Nephron progenitor cell (in vitro differentiated cells): ENCODE measurements around the gene TMEM223.
A peak's percentile ranks its signal among the peaks of the same experiment; 100 is the strongest.

Source experiments
- DNase-seq: peaks from one replicate; pipeline ENCODE4 v3.0.0; 2021
- H3K27ac Mint-ChIP-seq: 2 replicates; pipeline ENCODE4 v1.8.0; 2021; ENCODE audit warnings: mild to moderate bottlenecking, moderate library complexity, mixed read lengths
- H3K27me3 Mint-ChIP-seq: 2 replicates; pipeline ENCODE4 v1.8.0; 2021; ENCODE audit warnings: mild to moderate bottlenecking, low read depth, mixed read lengths; ENCODE audit not compliant: poor library complexity
- H3K36me3 Mint-ChIP-seq: 2 replicates; pipeline ENCODE4 v1.8.0; 2021; ENCODE audit warnings: low read depth, mixed read lengths
- H3K4me1 Mint-ChIP-seq: 2 replicates; pipeline ENCODE4 v1.8.0; 2021; ENCODE audit warnings: mixed read lengths
- H3K4me3 Mint-ChIP-seq: 2 replicates; pipeline ENCODE4 v1.8.0; 2021; ENCODE audit warnings: mild to moderate bottlenecking, moderate library complexity, mixed read lengths
- H3K9me3 Mint-ChIP-seq: 2 replicates; pipeline ENCODE4 v1.8.0; 2021; ENCODE audit warnings: mild to moderate bottlenecking, moderate library complexity, mixed read lengths
- TF ChIP-seq, protein P1 (sequence below): fragments of 200-600 bp; sonication (generic); IDR thresholded peaks from 2 replicates; pipeline ENCODE4 v1.5.0; 2021; ENCODE audit warnings: antibody characterized with exemption

Gene TMEM223

DNA sequence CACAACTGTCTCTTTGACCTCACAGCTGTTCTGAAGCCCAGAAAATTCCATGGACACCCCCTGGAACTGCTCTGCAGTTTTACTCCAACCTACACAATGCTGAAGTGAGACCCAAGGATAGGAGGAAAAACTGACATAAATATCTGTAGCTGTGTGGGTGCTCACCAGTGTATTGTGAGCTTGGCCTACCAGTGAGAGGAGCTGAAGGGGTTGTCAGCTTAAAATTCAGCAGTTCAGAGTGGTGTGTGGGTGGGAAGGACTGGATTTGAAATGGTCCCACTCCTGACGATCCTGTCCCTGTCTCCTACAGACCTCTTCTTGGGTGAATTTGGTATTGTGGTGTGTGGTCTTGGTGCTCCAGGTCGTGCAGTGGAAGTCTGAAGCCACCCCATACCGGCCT, 2.2 kb downstream of the TMEM223 start:
- TF ChIP-seq, protein P1, sequence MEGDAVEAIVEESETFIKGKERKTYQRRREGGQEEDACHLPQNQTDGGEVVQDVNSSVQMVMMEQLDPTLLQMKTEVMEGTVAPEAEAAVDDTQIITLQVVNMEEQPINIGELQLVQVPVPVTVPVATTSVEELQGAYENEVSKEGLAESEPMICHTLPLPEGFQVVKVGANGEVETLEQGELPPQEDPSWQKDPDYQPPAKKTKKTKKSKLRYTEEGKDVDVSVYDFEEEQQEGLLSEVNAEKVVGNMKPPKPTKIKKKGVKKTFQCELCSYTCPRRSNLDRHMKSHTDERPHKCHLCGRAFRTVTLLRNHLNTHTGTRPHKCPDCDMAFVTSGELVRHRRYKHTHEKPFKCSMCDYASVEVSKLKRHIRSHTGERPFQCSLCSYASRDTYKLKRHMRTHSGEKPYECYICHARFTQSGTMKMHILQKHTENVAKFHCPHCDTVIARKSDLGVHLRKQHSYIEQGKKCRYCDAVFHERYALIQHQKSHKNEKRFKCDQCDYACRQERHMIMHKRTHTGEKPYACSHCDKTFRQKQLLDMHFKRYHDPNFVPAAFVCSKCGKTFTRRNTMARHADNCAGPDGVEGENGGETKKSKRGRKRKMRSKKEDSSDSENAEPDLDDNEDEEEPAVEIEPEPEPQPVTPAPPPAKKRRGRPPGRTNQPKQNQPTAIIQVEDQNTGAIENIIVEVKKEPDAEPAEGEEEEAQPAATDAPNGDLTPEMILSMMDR = no peak
- Mint-ChIP-seq H3K4me1 (peaks cover 48% of the 10 kb centered on the region), H3K4me3 (peak overlapping the region; percentile 92), H3K9me3 (no peaks in the 10 kb centered on the region), H3K27me3 (no peaks in the 10 kb centered on the region), H3K36me3 (peaks cover 46% of the 10 kb centered on the region), H3K27ac (peak overlapping the region; percentile 92)
- DNase-seq = no peak

DNA sequence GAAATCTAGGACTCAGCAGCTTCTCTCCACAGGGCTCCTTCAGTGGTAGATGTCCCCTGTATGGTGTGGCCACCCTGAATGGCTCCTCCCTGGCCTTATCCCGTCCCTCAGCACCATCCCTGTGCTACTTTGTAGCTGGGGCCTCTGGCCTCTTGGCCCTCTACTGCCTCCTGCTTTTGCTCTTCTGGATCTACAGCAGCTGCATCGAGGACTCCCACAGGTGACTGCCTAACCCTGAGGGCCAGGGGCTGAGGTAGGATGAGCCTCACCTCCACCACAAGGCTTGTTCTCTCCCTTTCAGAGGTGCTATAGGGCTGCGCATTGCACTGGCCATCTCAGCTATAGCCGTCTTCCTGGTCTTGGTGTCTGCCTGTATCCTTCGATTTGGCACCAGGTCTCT, 2.8 kb downstream of the TMEM223 start:
- Mint-ChIP-seq H3K27ac (peak overlapping the region; percentile 68), H3K4me1 (peaks cover 48% of the 10 kb centered on the region), H3K9me3 (no peaks in the 10 kb centered on the region), H3K36me3 (peaks cover 42% of the 10 kb centered on the region), H3K4me3 (peak overlapping the region; percentile 92), H3K27me3 (peaks cover 2% of the 10 kb centered on the region)
- TF ChIP-seq, protein P1 = no peak
- DNase-seq = no peak

DNA sequence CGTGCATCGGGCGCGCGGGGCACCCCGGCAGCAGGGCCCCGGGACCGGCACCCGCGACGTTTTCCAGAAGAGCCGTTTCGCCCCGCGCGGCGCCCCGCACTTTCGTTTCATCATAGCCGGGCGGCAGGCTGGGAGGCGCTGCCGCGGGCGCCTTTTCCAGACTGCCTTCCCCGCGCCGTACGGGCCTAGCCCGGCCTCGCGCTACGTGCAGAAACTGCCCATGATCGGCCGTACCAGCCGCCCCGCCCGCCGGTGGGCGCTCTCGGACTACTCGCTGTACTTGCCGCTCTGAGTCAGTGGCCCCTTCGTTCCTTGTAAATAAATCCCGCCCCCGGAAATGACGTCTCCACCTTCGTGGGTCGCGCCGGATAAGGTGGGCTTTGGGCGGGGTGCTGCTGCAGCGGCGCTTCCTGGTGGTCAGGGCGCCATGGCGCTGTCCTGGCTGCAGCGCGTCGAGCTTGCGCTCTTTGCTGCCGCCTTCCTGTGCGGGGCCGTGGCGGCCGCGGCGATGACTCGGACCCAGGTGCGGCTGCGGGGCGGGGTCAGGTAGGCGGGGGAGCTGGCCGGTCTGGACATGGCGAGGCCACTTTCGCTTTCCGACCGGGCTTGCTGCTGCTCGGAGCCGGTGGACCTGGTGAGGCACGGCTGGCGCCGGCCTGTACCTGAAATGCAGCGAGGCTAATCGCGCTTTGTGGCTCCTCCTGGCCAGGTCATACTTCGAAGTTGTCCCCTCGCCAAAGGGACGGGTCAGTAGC, 4.6 kb downstream of the TMEM223 start, which contains the start of gene TMEM179B:
TSS of gene TMEM179B (plus strand) at position 398 of the 755 bp plus-strand sequence. CDS start at position 428, 30 bp downstream.
- peaks cover 44% of the 10 kb centered on the region for H3K4me1 Mint-ChIP-seq
- TF ChIP-seq, protein P1 = no peak
- H3K27ac Mint-ChIP-seq = peak within 1 kb of the TSS; percentile 94
- DNase-seq = peak; percentile 97
- peak within 1 kb of the TSS; percentile 92 for H3K4me3 Mint-ChIP-seq
- peaks cover 2% of the 10 kb centered on the region for H3K27me3 Mint-ChIP-seq
- peaks cover 48% of the 10 kb centered on the region for H3K36me3 Mint-ChIP-seq
- H3K9me3 Mint-ChIP-seq = no peaks in the 10 kb centered on the region

DNA sequence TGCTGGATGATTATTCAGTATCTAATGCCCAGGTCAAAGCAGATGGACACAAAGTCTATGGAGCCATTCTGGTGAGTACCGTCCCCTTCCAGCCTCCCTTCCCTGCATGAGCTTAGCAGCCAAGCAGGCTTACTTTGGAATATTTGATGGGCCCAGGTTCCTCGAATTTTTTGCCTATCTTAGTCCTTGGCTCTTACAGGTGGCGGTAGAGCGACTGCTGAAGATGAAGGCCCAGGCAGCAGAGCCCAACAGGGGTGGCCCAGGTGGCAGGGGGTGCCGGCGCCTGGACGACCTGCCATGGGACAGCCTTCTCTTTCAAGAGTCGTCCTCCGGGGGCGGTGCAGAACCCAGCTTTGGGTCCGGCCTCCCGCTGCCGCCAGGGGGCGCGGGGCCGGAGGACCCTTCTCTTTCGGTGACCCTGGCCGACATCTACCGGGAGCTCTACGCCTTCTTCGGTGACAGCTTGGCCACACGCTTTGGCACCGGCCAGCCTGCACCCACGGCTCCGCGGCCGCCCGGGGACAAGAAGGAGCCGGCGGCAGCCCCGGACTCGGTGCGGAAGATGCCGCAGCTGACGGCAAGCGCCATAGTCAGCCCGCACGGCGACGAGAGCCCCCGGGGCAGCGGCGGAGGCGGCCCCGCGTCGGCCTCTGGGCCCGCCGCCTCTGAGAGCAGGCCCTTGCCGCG, 5.3 kb downstream of the TMEM223 start:
- H3K4me1 Mint-ChIP-seq = peaks cover 40% of the 10 kb centered on the region
- peak overlapping the region; percentile 80 for H3K4me3 Mint-ChIP-seq
- no peaks in the 10 kb centered on the region for H3K9me3 Mint-ChIP-seq
- peak; percentile 92 for DNase-seq
- TF ChIP-seq, protein P1 = peak; percentile 97
- peaks cover 2% of the 10 kb centered on the region for H3K27me3 Mint-ChIP-seq
- peaks cover 53% of the 10 kb centered on the region for H3K36me3 Mint-ChIP-seq
- H3K27ac Mint-ChIP-seq = peak overlapping the region; percentile 22

DNA sequence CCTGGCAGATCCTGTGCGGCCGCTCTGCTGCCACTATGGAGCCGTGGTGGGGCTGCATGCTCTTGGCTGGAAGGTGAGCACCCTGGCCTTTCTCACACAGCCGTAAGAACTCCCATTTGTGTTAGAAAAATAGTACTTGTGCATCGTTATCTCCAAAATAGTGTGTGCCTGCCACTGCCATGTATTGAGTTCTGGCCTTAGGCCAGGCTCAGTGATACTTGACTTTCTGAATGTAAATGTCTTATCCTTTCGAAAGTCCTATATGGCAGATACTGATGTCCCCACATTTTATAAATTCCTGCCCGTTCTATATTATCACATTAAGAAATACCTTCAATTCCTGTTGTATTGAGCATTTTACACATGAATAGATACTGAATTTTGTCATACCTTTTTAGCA, 9.1 kb downstream of the TMEM223 start:
- Mint-ChIP-seq H3K27me3 (peaks cover 2% of the 10 kb centered on the region), H3K36me3 (peaks cover 52% of the 10 kb centered on the region), H3K27ac (no peak overlapping the region), H3K4me1 (peaks cover 8% of the 10 kb centered on the region), H3K4me3 (no peak overlapping the region), H3K9me3 (no peaks in the 10 kb centered on the region)
- TF ChIP-seq, protein P1 = no peak
- no peak for DNase-seq
